22Rv1 (cell line): ENCODE data around the gene ANKRD65.

Experiments used
- ZFX ChIP-seq: fragments of 450-650 bp; IDR thresholded peaks from 2 replicates; pipeline ENCODE4 v1.6.1; 2017; ENCODE audit warnings: antibody characterized with exemption, borderline replicate concordance
- TF ChIP-seq, protein P1 (sequence below): fragments of 450-650 bp; IDR thresholded peaks from 2 replicates; pipeline ENCODE4 v1.5.1; 2017; ENCODE audit warnings: mild to moderate bottlenecking

DNA sequence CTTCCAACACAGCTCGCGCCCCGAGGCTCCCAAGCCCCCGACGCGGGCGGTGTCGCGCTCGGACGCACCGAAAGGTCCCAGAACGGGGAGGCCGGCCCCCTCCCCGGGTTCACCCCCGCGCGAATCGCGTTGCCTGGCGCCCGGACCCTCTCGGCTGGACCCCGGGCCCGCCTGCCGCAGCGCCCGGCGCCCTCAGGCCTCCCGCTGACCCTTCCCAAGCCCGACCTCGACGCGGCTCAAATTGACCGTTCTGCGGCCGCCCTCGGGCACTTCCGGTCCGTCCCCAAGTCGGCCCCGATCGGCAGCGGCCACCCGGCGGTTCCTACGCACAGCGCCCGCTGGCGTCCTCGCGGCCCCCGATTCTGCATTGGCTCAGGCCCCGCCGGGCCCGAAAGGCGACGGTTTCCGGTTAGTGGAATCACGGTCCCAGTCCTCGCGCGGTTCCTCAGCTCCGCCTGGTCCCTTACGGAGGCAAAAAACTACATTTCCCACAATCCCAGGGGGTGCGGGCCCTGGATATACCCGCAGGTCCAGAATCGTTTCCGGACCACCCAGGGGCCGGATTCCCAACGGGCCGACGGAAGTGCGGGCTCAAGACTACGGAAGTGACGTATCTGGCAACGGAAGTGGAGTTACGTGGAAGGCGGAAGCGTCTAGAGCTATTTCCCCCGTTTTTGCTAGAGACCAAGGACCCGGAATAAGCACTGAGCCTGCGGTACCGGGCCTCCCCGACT is 46.0 kb downstream of the ANKRD65 start, which contains the start of gene AURKAIP1:
- TF ChIP-seq, protein P1, sequence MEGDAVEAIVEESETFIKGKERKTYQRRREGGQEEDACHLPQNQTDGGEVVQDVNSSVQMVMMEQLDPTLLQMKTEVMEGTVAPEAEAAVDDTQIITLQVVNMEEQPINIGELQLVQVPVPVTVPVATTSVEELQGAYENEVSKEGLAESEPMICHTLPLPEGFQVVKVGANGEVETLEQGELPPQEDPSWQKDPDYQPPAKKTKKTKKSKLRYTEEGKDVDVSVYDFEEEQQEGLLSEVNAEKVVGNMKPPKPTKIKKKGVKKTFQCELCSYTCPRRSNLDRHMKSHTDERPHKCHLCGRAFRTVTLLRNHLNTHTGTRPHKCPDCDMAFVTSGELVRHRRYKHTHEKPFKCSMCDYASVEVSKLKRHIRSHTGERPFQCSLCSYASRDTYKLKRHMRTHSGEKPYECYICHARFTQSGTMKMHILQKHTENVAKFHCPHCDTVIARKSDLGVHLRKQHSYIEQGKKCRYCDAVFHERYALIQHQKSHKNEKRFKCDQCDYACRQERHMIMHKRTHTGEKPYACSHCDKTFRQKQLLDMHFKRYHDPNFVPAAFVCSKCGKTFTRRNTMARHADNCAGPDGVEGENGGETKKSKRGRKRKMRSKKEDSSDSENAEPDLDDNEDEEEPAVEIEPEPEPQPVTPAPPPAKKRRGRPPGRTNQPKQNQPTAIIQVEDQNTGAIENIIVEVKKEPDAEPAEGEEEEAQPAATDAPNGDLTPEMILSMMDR, result peak; percentile 34
- no peak for TF ChIP-seq ZFX
